DMS153 (cell line): Measurements from ENCODE around the gene PTGER4.

Source experiments
- DNase-seq: peaks from one replicate; lab custom pipeline; 2025; lab: John Stamatoyannopoulos, UW

The PTGER4 gene

GRCh38 chr5:40669606-40670390, 9.9 kb upstream of the PTGER4 start:
- no peak for DNase-seq

GRCh38 chr5:40672425-40672824, 7.3 kb upstream of the PTGER4 start:
- DNase-seq = no peak

GRCh38 chr5:40674661-40675235, 5.0 kb upstream of the PTGER4 start:
- DNase-seq = no peak

- DNase-seq = no peak
Observed at GRCh38 chr5:40675396-40676133, 4.2 kb upstream of the PTGER4 start.

GRCh38 chr5:40676613-40677343, 2.9 kb upstream of the PTGER4 start:
- DNase-seq = no peak

GRCh38 chr5:40677456-40677855, 2.3 kb upstream of the PTGER4 start:
- no peak for DNase-seq

- no peak for DNase-seq
Observed at GRCh38 chr5:40678026-40678425, 1.7 kb upstream of the PTGER4 start.

GRCh38 chr5:40678460-40679147, 1.1 kb upstream of the PTGER4 start:
- no peak for DNase-seq

- DNase-seq = peak; percentile 66
Observed at GRCh38 chr5:40679148-40679912, 385 bp upstream of the PTGER4 start.

GRCh38 chr5:40680741-40681362, 1.1 kb downstream of the PTGER4 start:
- no peak for DNase-seq

- no peak for DNase-seq
Observed at GRCh38 chr5:40681363-40682153, 1.8 kb downstream of the PTGER4 start.

GRCh38 chr5:40682154-40683017, 2.7 kb downstream of the PTGER4 start:
- DNase-seq = no peak

GRCh38 chr5:40683305-40683704, 3.6 kb downstream of the PTGER4 start:
- no peak for DNase-seq

GRCh38 chr5:40685193-40685592, 5.5 kb downstream of the PTGER4 start:
- DNase-seq = no peak

- DNase-seq = no peak
Observed at GRCh38 chr5:40685976-40686486, 6.3 kb downstream of the PTGER4 start.

- DNase-seq = no peak
Observed at GRCh38 chr5:40687321-40687720, 7.6 kb downstream of the PTGER4 start.

- DNase-seq = peak; percentile 62
Observed at GRCh38 chr5:40688127-40688761, 8.5 kb downstream of the PTGER4 start.

- DNase-seq = no peak
Observed at GRCh38 chr5:40688996-40689395, 9.3 kb downstream of the PTGER4 start.
